Uterus (tissue), 4 donors: ENCODE measurements around the gene TINAGL1. TPM values are rescaled to one million over a fixed set of nuclear protein-coding genes. Genes with fewer than 3 reads are reported as not detected.

Experiments
- DNase-seq, 2 donors: peaks; one replicate each; pipeline ENCODE4 v3.0.0-alpha.2; 2019 to 2020
- H3K27ac ChIP-seq, 2 donors: fragments of 200-600 bp; sonication (generic); 1 replicate in 1 of 2; 2 replicates in 1 of 2; pipeline ENCODE4 v1.5.1; 2016 to 2018
- H3K27me3 ChIP-seq, 2 donors: fragments of 200-600 bp; sonication (generic); one replicate each; pipeline ENCODE4 v1.5.1; 2018 to 2019; ENCODE audit warnings: control low read depth in 1 of 2
- H3K36me3 ChIP-seq, 2 donors: fragments of 200-600 bp; sonication (generic); one replicate each; pipeline ENCODE4 v1.5.1; 2019; ENCODE audit warnings: control low read depth in 1 of 2
- H3K4me1 ChIP-seq, 2 donors: fragments of 200-600 bp; sonication (generic); one replicate each; pipeline ENCODE4 v1.5.1; 2018 to 2019; ENCODE audit warnings: control low read depth in 1 of 2
- H3K4me3 ChIP-seq, 2 donors: fragments of 200-600 bp; sonication (generic); 1 replicate in 1 of 2; 2 replicates in 1 of 2; pipeline ENCODE4 v1.5.1; 2018 to 2019; ENCODE audit warnings: mild to moderate bottlenecking in 1 of 2
- H3K9me3 ChIP-seq, 2 donors: fragments of 200-600 bp; sonication (generic); one replicate each; pipeline ENCODE4 v1.5.1; 2019; ENCODE audit warnings: control low read depth in 1 of 2
- POLR2A ChIP-seq, 2 donors: fragments of 450-650 bp; IDR thresholded peaks; one replicate each; pipeline ENCODE4 v1.6.1; 2016; ENCODE audit warnings: antibody characterized with exemption in 2 of 2, mild to moderate bottlenecking in 1 of 2, moderate library complexity in 1 of 2
- intact Hi-C: fragments of 100-400 bp; cut with DNase I; formaldehyde crosslinking; loops from one replicate; pipeline ENCODE4 v1.15.1; 2023; ENCODE audit warnings: low total_unique reads
- total RNA-seq, 4 donors: library from RNA; depleted of rRNA in 3 of 4; stranded (reverse); fragments of >200 nt in 3 of 4; gene quantifications; one replicate each; pipeline versions ENCODE4 v1.1.0 to v1.2.4, GENCODE V29; 2014 to 2023
- TF ChIP-seq, protein P1 (sequence below), 4 experiments: fragments of 200-600 bp in 2 of 4; fragments of 450-650 bp in 2 of 4; sonication (generic) in 2 of 4; IDR thresholded peaks; one replicate each; pipeline ENCODE4 v1.5.1; 2016 to 2019; ENCODE audit warnings: antibody characterized with exemption in 4 of 4, mild to moderate bottlenecking in 2 of 4, moderate library complexity in 1 of 4
- donor health status: DM: yes; HTN: yes; CAD: no.

Gene TINAGL1
- total RNA-seq, 4 donors from 2014 or later = 104 to 247 (median 182) TPM

DNA sequence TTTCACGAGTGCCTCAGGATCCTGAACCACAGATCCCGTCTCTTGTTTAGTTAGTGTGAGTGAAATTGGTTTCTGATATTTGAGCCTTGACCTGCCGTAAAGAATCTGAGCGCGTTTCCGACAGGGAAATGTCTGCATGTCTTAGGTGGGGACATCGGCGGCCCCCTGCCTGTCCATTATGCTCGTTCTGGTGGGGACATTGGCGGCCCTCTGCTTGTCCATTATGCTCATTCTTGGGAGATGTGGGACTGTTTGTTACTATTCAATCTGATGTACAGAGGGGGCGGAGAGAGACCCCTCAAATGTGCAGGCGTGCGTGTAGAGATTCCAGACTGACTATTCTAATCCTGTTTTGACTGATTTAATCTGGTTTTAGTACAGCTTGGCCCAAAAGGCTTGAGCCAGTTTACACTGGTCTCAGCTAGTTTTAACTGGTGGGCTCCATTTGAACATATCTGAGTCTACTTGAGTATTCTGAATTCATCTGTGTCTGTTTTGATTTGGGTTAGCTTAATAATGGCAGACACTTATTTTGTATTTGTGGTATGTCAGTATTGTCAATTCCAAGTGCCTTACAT lies 6.6 kb upstream of the TINAGL1 start:
- TF ChIP-seq, protein P1, sequence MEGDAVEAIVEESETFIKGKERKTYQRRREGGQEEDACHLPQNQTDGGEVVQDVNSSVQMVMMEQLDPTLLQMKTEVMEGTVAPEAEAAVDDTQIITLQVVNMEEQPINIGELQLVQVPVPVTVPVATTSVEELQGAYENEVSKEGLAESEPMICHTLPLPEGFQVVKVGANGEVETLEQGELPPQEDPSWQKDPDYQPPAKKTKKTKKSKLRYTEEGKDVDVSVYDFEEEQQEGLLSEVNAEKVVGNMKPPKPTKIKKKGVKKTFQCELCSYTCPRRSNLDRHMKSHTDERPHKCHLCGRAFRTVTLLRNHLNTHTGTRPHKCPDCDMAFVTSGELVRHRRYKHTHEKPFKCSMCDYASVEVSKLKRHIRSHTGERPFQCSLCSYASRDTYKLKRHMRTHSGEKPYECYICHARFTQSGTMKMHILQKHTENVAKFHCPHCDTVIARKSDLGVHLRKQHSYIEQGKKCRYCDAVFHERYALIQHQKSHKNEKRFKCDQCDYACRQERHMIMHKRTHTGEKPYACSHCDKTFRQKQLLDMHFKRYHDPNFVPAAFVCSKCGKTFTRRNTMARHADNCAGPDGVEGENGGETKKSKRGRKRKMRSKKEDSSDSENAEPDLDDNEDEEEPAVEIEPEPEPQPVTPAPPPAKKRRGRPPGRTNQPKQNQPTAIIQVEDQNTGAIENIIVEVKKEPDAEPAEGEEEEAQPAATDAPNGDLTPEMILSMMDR (IDR thresholded peaks at IDR 0.05) = no peak
- TF ChIP-seq POLR2A (IDR thresholded peaks at IDR 0.05) = no peak
- Histone ChIP-seq H3K27ac (no peak overlapping the region), H3K27me3 (no peaks in the 10 kb centered on the region), H3K4me3 (no peak overlapping the region), H3K9me3 (no peaks in the 10 kb centered on the region), H3K4me1 (peaks cover 8 to 16% of the 10 kb centered on the region in 2 donors), H3K36me3 (no peaks in the 10 kb centered on the region)
- intact Hi-C loops = no loop called here
- no peak for DNase-seq

- DNase-seq = no peak
- H3K27me3 ChIP-seq = no peaks in the 10 kb centered on the region
- no peaks in the 10 kb centered on the region for H3K36me3 ChIP-seq
- no peak overlapping the region for H3K27ac ChIP-seq
- peaks cover 8 to 15% of the 10 kb centered on the region in 2 donors for H3K4me1 ChIP-seq
- intact Hi-C loops = no loop called here
- no peak overlapping the region for H3K4me3 ChIP-seq
- TF ChIP-seq, protein P1 (IDR thresholded peaks at IDR 0.05) = no peak
- TF ChIP-seq POLR2A (IDR thresholded peaks at IDR 0.05) = no peak
- no peaks in the 10 kb centered on the region for H3K9me3 ChIP-seq
These were observed 6.1 kb upstream of the TINAGL1 start for GRCh38 chr1:31570228-31570627.

DNA sequence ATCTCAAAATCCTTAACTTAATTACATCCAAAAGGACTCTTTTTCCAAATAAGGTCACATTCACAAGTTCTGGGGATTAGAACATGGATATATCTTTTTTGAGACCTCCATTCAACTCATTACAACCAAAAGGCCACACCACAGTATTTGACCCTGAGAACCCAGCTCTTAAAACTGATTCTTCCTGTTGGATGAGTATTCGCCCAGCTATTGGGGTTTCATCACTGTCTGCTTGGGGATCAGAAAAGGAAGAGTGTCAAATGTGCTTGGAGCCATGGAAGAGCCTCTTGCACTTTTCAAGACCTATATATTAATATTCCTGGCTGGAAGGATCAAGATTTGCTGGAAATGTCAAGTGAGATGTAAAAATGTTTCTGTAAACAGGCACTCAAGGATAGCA lies 5.4 kb upstream of the TINAGL1 start:
- Histone ChIP-seq H3K4me1 (peaks cover 8 to 15% of the 10 kb centered on the region in 2 donors), H3K4me3 (no peak overlapping the region), H3K36me3 (no peaks in the 10 kb centered on the region), H3K27me3 (no peaks in the 10 kb centered on the region), H3K9me3 (no peaks in the 10 kb centered on the region), H3K27ac (no peak overlapping the region)
- intact Hi-C loops = no loop called here
- no peak for DNase-seq
- TF ChIP-seq, protein P1 (IDR thresholded peaks at IDR 0.05) = no peak
- TF ChIP-seq POLR2A (IDR thresholded peaks at IDR 0.05) = no peak

GRCh38 chr1:31571340-31572295 lies 4.7 kb upstream of the TINAGL1 start:
- DNase-seq = no peak

More at GRCh38 chr1:31571340-31572295, 4.7 kb upstream of the TINAGL1 start:
- Histone ChIP-seq H3K27me3 (no peaks in the 10 kb centered on the region), H3K27ac (peak overlapping the region in 1 of 2 donors; percentile 80), H3K4me3 (no peak overlapping the region), H3K4me1 (peaks cover 8 to 15% of the 10 kb centered on the region in 2 donors), H3K9me3 (no peaks in the 10 kb centered on the region), H3K36me3 (no peaks in the 10 kb centered on the region)
- intact Hi-C loops = no loop called here
- TF ChIP-seq POLR2A (IDR thresholded peaks at IDR 0.05) = no peak
- TF ChIP-seq, protein P1 (IDR thresholded peaks at IDR 0.05) = no peak
